Mesodermal cell (in vitro differentiated cells): ENCODE measurements around the gene NWD2.

Source experiments
- H3K27ac ChIP-seq: 2 replicates; pipeline ENCODE4 v1.7.0; 2013; ENCODE audit warnings: mild to moderate bottlenecking, low read depth, low read length, moderate library complexity; ENCODE audit not compliant: severe bottlenecking
- H3K36me3 ChIP-seq: 2 replicates; pipeline ENCODE4 v1.7.1; 2013; ENCODE audit warnings: mild to moderate bottlenecking, low read length, moderate library complexity; ENCODE audit not compliant: control insufficient read depth, insufficient read depth
- H3K4me1 ChIP-seq: one replicate; pipeline ENCODE4 v1.7.1; 2013; ENCODE audit warnings: mild to moderate bottlenecking, low read length; ENCODE audit not compliant: insufficient read depth, control insufficient read depth, poor library complexity, severe bottlenecking
- H3K4me3 ChIP-seq: 2 replicates; pipeline ENCODE4 v1.7.0; 2013; ENCODE audit warnings: low read length, control low read depth, mild to moderate bottlenecking; ENCODE audit not compliant: insufficient read depth, poor library complexity, severe bottlenecking; ENCODE audit errors: extremely low read depth
- H3K9me3 ChIP-seq: 2 replicates; pipeline ENCODE4 v1.7.1; 2013; ENCODE audit warnings: mild to moderate bottlenecking, low read length, moderate library complexity; ENCODE audit not compliant: control insufficient read depth
- WGBS, 2 experiments: methylation state at CpG; one replicate each; pipeline ENCODE4 v1.1.5; 2013; ENCODE audit warnings: missing lambda C conversion rate in 2 of 2; ENCODE audit not compliant: insufficient coverage in 2 of 2; 5-methylcytosine and 5-hydroxymethylcytosine counted together

The NWD2 gene

GRCh38 chr4:37232315-37232714 lies 12.2 kb upstream of the NWD2 start:
- WGBS, 2 experiments, result no CpG with 5 or more reads among the region's 1 CpG

GRCh38 chr4:37236165-37236564 lies 8.4 kb upstream of the NWD2 start:
- Histone ChIP-seq H3K9me3 (no peaks in the 10 kb centered on the region), H3K36me3 (no peaks in the 10 kb centered on the region), H3K4me3 (no peak overlapping the region), H3K4me1 (no peaks in the 10 kb centered on the region), H3K27ac (no peak overlapping the region)
- WGBS, 2 experiments, result 67% methylated on average over 1 of the region's 2 CpGs; no CpG with 5 or more reads in 1 of the 2 experiments

More at GRCh38 chr4:37232315-37232714, 12.2 kb upstream of the NWD2 start:
- Histone ChIP-seq H3K4me3 (no peak overlapping the region), H3K4me1 (no peaks in the 10 kb centered on the region), H3K27ac (no peak overlapping the region), H3K9me3 (no peaks in the 10 kb centered on the region), H3K36me3 (no peaks in the 10 kb centered on the region)

GRCh38 chr4:37241647-37242046 lies 2.9 kb upstream of the NWD2 start:
- H3K9me3 ChIP-seq, result no peaks in the 10 kb centered on the region
- no peak overlapping the region for H3K27ac ChIP-seq
- H3K4me3 ChIP-seq, result no peak overlapping the region
- H3K4me1 ChIP-seq, result peaks cover 4% of the 10 kb centered on the region
- H3K36me3 ChIP-seq, result no peaks in the 10 kb centered on the region

- no peak overlapping the region for H3K27ac ChIP-seq
- H3K36me3 ChIP-seq, result no peaks in the 10 kb centered on the region
- H3K4me3 ChIP-seq, result no peak overlapping the region
- H3K4me1 ChIP-seq, result peaks cover 4% of the 10 kb centered on the region
- WGBS, 2 experiments, result 50 to 69% methylated on average over 2 to 3 of the region's 5 CpGs
- no peaks in the 10 kb centered on the region for H3K9me3 ChIP-seq
Observed at GRCh38 chr4:37243051-37243450, 1.5 kb upstream of the NWD2 start.

- Histone ChIP-seq H3K36me3 (no peaks in the 10 kb centered on the region), H3K4me1 (peaks cover 4% of the 10 kb centered on the region), H3K27ac (no peak overlapping the region), H3K4me3 (peak overlapping the region; percentile 40), H3K9me3 (no peaks in the 10 kb centered on the region)
- WGBS, 2 experiments, result 3 to 4% methylated on average over 52 to 69 of the region's 70 CpGs
Observed at GRCh38 chr4:37243722-37244582, 591 bp upstream of the NWD2 start.

- WGBS, 2 experiments, result 9 to 13% methylated on average over 15 to 17 of the region's 23 CpGs
- H3K4me1 ChIP-seq, result peaks cover 4% of the 10 kb centered on the region
- H3K36me3 ChIP-seq, result no peaks in the 10 kb centered on the region
- no peak overlapping the region for H3K27ac ChIP-seq
- H3K9me3 ChIP-seq, result no peaks in the 10 kb centered on the region
- H3K4me3 ChIP-seq, result peak overlapping the region; percentile 40
Observed at GRCh38 chr4:37245391-37245954, 930 bp downstream of the NWD2 start.

GRCh38 chr4:37246891-37247290 lies 2.3 kb downstream of the NWD2 start:
- Histone ChIP-seq H3K27ac (no peak overlapping the region), H3K9me3 (no peaks in the 10 kb centered on the region), H3K4me3 (no peak overlapping the region), H3K4me1 (peaks cover 4% of the 10 kb centered on the region), H3K36me3 (no peaks in the 10 kb centered on the region)
- WGBS, 2 experiments, result 60 to 72% methylated on average over 4 of the region's 6 CpGs

- no peaks in the 10 kb centered on the region for H3K36me3 ChIP-seq
- H3K4me1 ChIP-seq, result no peaks in the 10 kb centered on the region
- H3K27ac ChIP-seq, result no peak overlapping the region
- H3K4me3 ChIP-seq, result no peak overlapping the region
- H3K9me3 ChIP-seq, result no peaks in the 10 kb centered on the region
- 88 to 90% methylated on average over 1 of the region's 1 CpG for WGBS, 2 experiments
Observed at GRCh38 chr4:37258221-37258620, 13.7 kb downstream of the NWD2 start.

GRCh38 chr4:37268319-37268718 lies 23.8 kb downstream of the NWD2 start:
- Histone ChIP-seq H3K36me3 (no peaks in the 10 kb centered on the region), H3K4me1 (no peaks in the 10 kb centered on the region), H3K27ac (no peak overlapping the region), H3K9me3 (no peaks in the 10 kb centered on the region), H3K4me3 (no peak overlapping the region)
- 50% methylated on average over 1 of the region's 3 CpGs; no CpG with 5 or more reads in 1 of the 2 experiments for WGBS, 2 experiments

GRCh38 chr4:37279121-37279520 lies 34.6 kb downstream of the NWD2 start:
- H3K4me3 ChIP-seq, result no peak overlapping the region
- no peaks in the 10 kb centered on the region for H3K36me3 ChIP-seq
- no CpG with 5 or more reads among the region's 1 CpG for WGBS, 2 experiments
- H3K27ac ChIP-seq, result no peak overlapping the region
- no peaks in the 10 kb centered on the region for H3K4me1 ChIP-seq
- no peaks in the 10 kb centered on the region for H3K9me3 ChIP-seq
